Hepatic stellate cell (primary cell): ENCODE results near the gene GTF2I.
"Not testable (repeated sequence)": the region's sequence is repeated elsewhere in the genome, so short reads cannot be mapped to it uniquely, and the experiment has no call there.

Source experiments
- DNase-seq: peaks from one replicate; pipeline ENCODE4 v3.0.0; 2011; ENCODE audit warnings: low spot score

GTF2I gene

GRCh38 chr7:74656837-74657691, 454 bp upstream of the GTF2I start:
- DNase-seq = peak; percentile 95

- DNase-seq = peak; percentile 98
Observed at GRCh38 chr7:74658178-74659004, 873 bp downstream of the GTF2I start.

DNA sequence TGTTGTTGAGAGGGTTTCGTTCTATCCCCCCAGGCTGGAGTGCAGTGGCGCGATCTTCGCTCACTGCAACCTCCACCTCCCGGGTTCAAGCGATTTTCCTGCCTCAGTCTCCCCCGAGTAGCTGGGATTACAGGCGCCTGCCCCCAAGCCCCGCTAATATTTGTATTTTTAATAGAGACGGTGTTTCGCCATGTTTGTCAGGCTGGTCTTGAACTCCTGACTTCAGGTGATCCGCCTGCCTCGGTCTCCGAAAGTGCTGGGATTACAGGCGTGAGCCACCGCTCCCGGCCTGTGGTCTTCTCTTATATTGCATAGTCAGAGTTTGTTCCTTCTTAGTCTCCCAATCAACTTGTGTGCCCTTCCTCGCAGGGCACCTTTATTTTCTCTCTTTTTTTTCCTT, 2.7 kb downstream of the GTF2I start:
- DNase-seq = not testable (repeated sequence)

DNA sequence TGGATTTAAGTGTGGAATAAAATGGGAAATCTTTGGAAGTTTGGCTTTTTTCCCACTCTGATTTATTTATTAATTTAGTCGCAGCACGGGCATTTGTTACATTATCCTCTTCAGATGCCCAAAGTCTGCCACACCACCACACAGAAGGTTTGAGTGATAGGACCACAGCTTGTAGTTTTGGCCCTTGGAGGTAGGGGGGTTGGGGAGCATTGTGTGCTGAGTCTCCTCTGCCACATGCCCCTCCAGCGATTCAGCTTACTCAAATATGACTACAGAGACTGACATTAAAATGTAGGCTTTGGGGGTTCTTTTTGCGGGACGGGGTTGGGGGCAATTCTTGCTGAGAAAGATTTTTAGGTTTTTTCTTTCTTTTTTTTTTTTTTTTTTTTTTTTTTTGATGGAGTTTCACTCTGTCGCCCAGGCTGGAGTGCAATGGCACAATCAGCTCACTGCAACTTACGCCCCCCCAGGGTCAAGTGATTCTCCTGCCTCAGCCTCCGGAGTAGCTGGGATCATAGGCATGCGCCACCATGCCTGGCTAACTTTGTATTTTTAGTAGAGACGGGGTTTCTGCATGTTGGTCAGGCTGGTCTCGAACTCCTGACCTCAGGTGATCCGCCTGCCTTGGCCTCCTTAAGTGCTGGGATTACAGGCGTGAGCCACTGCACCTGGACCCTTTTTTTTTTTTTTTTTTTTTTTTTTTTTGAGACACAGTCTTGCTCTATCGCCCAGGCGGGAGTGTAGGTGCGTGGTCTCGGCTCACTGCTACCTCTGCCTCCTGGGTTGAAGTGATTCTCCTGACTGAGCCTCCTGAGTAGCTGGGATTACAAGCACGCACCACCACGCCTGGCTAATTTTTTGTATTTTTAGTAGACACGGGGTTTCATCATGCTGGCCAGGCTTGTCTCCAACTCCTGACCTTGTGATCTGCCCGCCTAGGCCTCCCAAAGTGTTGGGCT, 4.6 kb downstream of the GTF2I start:
- DNase-seq = not testable (repeated sequence)

GRCh38 chr7:74665296-74665938, 7.9 kb downstream of the GTF2I start:
- DNase-seq = no peak

DNA sequence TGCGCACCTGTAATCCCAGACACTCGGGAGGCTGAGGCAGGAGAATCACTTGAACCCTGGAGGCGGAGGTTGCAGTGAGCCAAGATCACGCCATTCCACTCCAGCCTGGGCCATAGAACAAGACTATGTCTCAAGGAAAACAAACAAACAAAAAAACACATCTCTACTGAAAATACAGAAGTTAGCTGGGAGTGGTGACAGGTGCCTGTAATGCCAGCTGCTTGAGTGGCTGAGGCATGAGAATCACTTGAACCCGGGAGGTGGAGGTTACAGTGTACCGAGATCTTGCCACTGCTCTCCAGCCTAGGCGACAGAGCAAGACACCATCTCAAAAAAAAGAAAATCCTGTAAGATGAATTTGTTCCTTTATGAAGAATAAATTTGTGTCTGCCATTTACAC, 9.5 kb downstream of the GTF2I start:
- not testable (repeated sequence) for DNase-seq

GRCh38 chr7:74667520-74667919, 10.0 kb downstream of the GTF2I start:
- DNase-seq = not testable (repeated sequence)

- no peak for DNase-seq
Observed at GRCh38 chr7:74671602-74672001, 14.1 kb downstream of the GTF2I start.

DNA sequence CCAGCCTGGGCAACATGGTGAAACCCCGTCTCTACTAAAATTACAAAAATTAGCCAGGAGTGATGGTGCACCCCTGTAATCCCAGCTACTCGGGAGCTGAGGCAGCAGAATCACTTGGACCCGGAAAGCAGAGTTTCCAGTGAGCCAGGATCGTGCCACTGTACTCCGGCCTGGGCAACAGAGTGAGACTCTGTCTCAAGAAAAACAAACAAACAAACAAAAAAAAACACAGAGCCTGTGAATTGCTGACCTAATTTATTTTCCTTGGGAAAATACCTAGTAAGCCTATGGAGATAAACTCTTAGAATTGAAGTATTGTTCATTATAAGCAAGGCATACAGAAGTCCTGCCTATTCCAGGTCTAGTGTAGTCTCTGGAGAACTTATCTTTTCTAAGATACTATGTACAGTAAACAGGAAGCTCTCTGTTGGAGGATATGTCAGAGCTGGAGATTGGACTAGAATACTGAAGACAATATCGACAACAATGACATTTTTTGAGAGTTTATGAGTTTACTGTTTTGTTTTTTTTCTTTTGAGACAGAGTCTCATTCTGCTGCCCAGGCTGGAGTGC, 14.9 kb downstream of the GTF2I start:
- DNase-seq = no peak

DNA sequence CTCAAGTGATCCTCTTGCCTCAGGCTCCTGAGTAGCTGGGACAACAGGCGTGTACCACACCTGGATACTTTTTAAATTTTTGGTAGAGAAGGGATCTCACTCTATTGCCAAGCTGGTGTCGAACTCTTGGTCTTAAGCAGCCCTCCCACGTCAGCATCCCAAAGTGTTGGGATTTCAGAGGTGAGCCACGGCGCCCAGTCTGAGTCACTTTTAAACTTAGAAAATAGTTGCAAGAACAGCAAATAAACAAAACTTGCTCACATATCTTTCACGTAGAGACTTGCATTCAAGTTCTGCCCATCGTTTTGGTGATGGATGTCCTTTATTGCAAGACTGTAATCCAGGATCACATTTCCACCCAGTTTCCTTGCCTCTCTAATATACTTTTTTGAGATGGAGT, 16.6 kb downstream of the GTF2I start:
- DNase-seq = no peak

GRCh38 chr7:74682829-74683228, 25.3 kb downstream of the GTF2I start:
- no peak for DNase-seq

- no peak for DNase-seq
Observed at GRCh38 chr7:74683799-74684198, 26.3 kb downstream of the GTF2I start.

DNA sequence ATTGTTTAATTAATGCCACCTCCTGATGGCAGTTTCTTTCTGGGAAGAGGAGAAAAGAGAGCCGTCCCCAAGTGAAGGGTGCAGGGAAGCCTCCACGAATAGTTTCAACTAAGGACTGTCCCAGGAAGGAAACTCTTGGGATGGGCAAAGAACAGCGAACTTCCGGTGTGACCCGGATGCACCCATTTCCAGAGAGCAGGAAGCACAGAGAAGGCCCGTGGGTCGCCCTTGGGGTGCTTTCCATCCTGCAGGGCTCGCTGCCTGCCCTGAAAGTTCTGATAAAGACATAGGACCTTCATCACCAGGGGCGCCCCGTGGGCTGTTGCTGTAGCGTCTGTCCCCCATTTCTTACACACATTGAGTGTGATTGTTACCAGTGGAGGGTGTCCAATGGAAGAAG, 27.0 kb downstream of the GTF2I start:
- no peak for DNase-seq

GRCh38 chr7:74684921-74685320, 27.4 kb downstream of the GTF2I start:
- DNase-seq = no peak

GRCh38 chr7:74690474-74690873, 33.0 kb downstream of the GTF2I start:
- DNase-seq = no peak

DNA sequence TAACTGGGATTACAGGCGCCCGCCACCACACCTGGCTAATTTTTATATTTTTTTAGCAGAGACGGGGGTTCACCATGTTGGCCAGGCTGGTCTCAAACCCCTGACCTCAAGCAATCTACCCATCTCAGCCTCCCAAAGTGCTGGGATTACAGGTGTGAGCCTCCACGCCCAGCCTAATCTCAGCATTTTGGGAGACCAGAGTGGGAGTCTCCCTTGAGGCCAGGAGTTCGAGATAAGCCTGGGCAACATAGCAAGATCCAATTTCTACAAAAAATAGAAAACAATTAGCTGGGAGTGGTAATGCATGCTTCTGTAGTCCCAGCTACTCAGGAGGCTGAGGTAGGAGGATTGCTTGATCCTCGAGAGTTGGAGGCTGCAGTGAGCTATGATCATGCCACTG, 46.9 kb downstream of the GTF2I start:
- DNase-seq = not testable (repeated sequence)

- DNase-seq = no peak
Observed at GRCh38 chr7:74707238-74707637, 49.7 kb downstream of the GTF2I start.

- DNase-seq = no peak
Observed at GRCh38 chr7:74708569-74709275, 51.2 kb downstream of the GTF2I start.

- DNase-seq = no peak
Observed at GRCh38 chr7:74709880-74710671, 52.6 kb downstream of the GTF2I start.

- DNase-seq = no peak
Observed at GRCh38 chr7:74713567-74713966, 56.0 kb downstream of the GTF2I start.
